Activated T-cell treated with anti-CD3 and anti-CD28 coated beads, Interleukin-2, amount 50 U/mL, for 4 hours (primary cell): ENCODE measurements around the gene PITPNM1. TPM values are rescaled to one million over a fixed set of nuclear protein-coding genes. Genes with fewer than 3 reads are reported as not detected.

Experiments used
- ATAC-seq, 2 donors: fragments of 200-7000 bp; cut with Tn5 transposase; one replicate each; pipeline ENCODE4 v1.10.0; 2021
- DNase-seq: peaks from one replicate; pipeline ENCODE4 v3.0.0-alpha.2; 2020
- H3K27me3 Mint-ChIP-seq: one replicate; pipeline ENCODE4 v1.8.0; 2021; ENCODE audit warnings: low read depth, mixed read lengths
- H3K36me3 Mint-ChIP-seq: one replicate; pipeline ENCODE4 v1.8.0; 2022; ENCODE audit warnings: mixed read lengths; ENCODE audit not compliant: insufficient read depth
- H3K4me1 Mint-ChIP-seq: one replicate; pipeline ENCODE4 v1.8.0; 2021; ENCODE audit warnings: low read depth, mixed read lengths
- H3K4me3 Mint-ChIP-seq: one replicate; pipeline ENCODE4 v1.8.0; 2021; ENCODE audit warnings: mild to moderate bottlenecking, moderate library complexity, mixed read lengths
- H3K9me3 Mint-ChIP-seq: one replicate; pipeline ENCODE4 v1.8.0; 2021; ENCODE audit warnings: mixed read lengths
- total RNA-seq, 3 donors: library from RNA; stranded (reverse); gene quantifications; one replicate each; pipeline ENCODE4 v1.2.1, GENCODE V29; 2021

The PITPNM1 gene
- total RNA-seq, 3 donors from 2014 or later: 88.8 to 118 (median 96.4) TPM

DNA sequence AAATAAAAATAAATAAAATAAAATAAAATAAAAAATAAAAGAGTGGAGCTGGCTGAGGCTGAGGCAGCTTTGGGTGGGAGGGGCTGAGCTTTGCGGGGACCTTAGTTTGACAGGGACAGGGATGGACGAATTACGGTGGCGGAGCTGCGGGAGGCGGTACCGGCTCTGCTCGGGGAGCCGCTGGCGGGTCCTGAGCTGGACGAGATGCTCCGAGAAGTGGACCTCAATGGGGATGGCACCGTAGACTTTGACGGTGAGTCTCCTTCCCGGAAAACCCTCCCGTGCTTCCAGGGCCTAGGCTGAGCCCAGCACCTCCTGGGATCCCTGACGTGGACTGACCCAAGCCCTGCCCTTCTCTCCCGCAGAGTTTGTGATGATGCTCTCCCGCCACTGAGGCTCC is 46.9 kb downstream of the PITPNM1 start:
- DNase-seq: no peak
- Mint-ChIP-seq H3K36me3 (no peaks in the 10 kb centered on the region), H3K4me1 (peaks cover 3% of the 10 kb centered on the region), H3K4me3 (no peak overlapping the region), H3K27me3 (no peaks in the 10 kb centered on the region), H3K9me3 (no peaks in the 10 kb centered on the region)
- no peak for ATAC-seq

- no peaks in the 10 kb centered on the region for H3K36me3 Mint-ChIP-seq
- ATAC-seq (no peak), DNase-seq (no peak)
- H3K4me1 Mint-ChIP-seq: peaks cover 3% of the 10 kb centered on the region
- H3K27me3 Mint-ChIP-seq: no peaks in the 10 kb centered on the region
- H3K9me3 Mint-ChIP-seq: no peaks in the 10 kb centered on the region
- no peak overlapping the region for H3K4me3 Mint-ChIP-seq
Measured at GRCh38 chr11:67457453-67457852, 47.7 kb downstream of the PITPNM1 start.

GRCh38 chr11:67456068-67456705 is 49.0 kb downstream of the PITPNM1 start:
- peaks cover 6% of the 10 kb centered on the region for H3K4me1 Mint-ChIP-seq
- DNase-seq (no peak), ATAC-seq (no peak)
- H3K9me3 Mint-ChIP-seq: no peaks in the 10 kb centered on the region
- H3K36me3 Mint-ChIP-seq: no peaks in the 10 kb centered on the region
- H3K27me3 Mint-ChIP-seq: no peaks in the 10 kb centered on the region
- no peak overlapping the region for H3K4me3 Mint-ChIP-seq

GRCh38 chr11:67455054-67455453 is 50.1 kb downstream of the PITPNM1 start, which contains the start of gene CABP4:
TSS of gene CABP4 (plus strand) at chr11:67455354. CDS start at chr11:67455424, 70 bp downstream.
- ATAC-seq: no peak
- no peak for DNase-seq

GRCh38 chr11:67453816-67454732 is 51.1 kb downstream of the PITPNM1 start:
- peaks cover 7% of the 10 kb centered on the region for H3K4me1 Mint-ChIP-seq
- ATAC-seq (no peak), DNase-seq (no peak)
- H3K36me3 Mint-ChIP-seq: no peaks in the 10 kb centered on the region
- no peaks in the 10 kb centered on the region for H3K27me3 Mint-ChIP-seq
- H3K9me3 Mint-ChIP-seq: no peaks in the 10 kb centered on the region
- H3K4me3 Mint-ChIP-seq: no peak overlapping the region

More at GRCh38 chr11:67455054-67455453, 50.1 kb downstream of the PITPNM1 start, which contains the start of gene CABP4:
- Mint-ChIP-seq H3K27me3 (no peaks in the 10 kb centered on the region), H3K4me3 (no peak within 1 kb of the TSS), H3K9me3 (no peaks in the 10 kb centered on the region), H3K36me3 (no peaks in the 10 kb centered on the region), H3K4me1 (peaks cover 6% of the 10 kb centered on the region)

GRCh38 chr11:67452141-67452952 is 52.8 kb downstream of the PITPNM1 start, which contains the start of gene GPR152:
TSS of gene GPR152 (minus strand) at chr11:67452729. CDS start at chr11:67452724, 5 bp downstream.
- Mint-ChIP-seq H3K9me3 (no peaks in the 10 kb centered on the region), H3K4me1 (peaks cover 20% of the 10 kb centered on the region), H3K36me3 (no peaks in the 10 kb centered on the region), H3K4me3 (no peak within 1 kb of the TSS), H3K27me3 (no peaks in the 10 kb centered on the region)
- ATAC-seq (no peak), DNase-seq (no peak)

DNA sequence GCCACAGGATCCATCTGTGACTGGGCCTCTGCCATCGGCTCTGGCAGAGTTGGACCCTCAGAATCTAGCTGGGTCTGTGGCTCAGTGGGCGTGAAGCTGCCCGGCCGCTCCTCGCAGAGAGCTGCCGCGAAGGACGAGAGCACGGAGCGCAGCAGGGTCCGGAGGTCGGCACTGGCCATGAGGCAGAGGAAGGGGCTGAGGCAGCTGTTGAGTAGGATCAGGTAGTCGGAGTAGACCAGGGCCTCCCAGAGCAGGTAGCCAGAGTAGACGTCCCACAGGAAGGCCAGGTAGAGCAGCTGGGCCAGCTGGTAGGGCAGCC is 53.5 kb downstream of the PITPNM1 start:
- no peaks in the 10 kb centered on the region for H3K36me3 Mint-ChIP-seq
- no peaks in the 10 kb centered on the region for H3K27me3 Mint-ChIP-seq
- DNase-seq (no peak), ATAC-seq (no peak)
- H3K9me3 Mint-ChIP-seq: no peaks in the 10 kb centered on the region
- H3K4me3 Mint-ChIP-seq: no peak overlapping the region
- H3K4me1 Mint-ChIP-seq: peaks cover 27% of the 10 kb centered on the region

DNA sequence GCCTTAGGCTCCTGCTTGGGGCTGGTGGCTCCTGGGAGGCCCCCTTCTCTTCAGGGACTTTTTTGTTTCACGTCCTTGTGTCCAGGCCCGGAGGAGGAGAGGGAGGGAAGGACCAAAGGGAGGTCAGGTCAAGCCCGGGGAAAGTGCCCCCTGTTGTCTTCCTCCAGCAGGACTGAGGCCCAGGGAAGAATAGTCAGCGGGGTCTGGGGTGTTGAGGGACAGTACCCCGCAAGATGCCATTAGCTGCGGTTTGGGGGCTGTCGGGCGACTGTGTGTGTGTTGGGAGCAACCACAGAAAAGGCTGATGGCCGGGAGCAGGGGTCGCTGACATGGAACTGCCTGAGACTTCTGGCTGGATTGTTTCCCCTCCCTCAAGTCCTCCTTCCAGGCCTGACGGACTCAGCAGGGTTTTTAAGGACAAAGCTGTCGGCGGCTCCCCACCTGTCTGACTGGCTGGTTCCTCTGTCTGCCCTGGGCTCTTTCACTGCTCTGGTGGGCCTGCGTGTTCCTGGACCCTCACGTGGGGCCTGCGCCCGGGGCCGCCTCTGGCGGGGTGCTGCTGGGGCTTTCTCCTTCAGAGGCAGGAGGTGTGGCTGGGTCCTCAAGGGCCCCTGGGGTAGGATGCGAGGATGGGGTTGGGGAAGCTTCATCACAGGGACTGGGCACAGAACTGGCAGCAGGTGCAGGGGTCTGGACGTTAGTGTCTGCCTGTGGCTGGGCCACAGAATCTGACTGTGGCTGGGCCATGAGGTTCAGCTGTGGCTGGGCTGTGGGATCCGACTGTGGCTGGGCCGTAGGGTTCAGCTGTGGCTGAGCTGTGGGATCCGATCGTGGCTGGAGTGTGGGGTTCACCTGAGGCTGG is 54.1 kb downstream of the PITPNM1 start:
- no peaks in the 10 kb centered on the region for H3K36me3 Mint-ChIP-seq
- H3K4me3 Mint-ChIP-seq: no peak overlapping the region
- DNase-seq (no peak), ATAC-seq (no peak)
- H3K27me3 Mint-ChIP-seq: no peaks in the 10 kb centered on the region
- H3K4me1 Mint-ChIP-seq: peaks cover 32% of the 10 kb centered on the region
- H3K9me3 Mint-ChIP-seq: no peaks in the 10 kb centered on the region

DNA sequence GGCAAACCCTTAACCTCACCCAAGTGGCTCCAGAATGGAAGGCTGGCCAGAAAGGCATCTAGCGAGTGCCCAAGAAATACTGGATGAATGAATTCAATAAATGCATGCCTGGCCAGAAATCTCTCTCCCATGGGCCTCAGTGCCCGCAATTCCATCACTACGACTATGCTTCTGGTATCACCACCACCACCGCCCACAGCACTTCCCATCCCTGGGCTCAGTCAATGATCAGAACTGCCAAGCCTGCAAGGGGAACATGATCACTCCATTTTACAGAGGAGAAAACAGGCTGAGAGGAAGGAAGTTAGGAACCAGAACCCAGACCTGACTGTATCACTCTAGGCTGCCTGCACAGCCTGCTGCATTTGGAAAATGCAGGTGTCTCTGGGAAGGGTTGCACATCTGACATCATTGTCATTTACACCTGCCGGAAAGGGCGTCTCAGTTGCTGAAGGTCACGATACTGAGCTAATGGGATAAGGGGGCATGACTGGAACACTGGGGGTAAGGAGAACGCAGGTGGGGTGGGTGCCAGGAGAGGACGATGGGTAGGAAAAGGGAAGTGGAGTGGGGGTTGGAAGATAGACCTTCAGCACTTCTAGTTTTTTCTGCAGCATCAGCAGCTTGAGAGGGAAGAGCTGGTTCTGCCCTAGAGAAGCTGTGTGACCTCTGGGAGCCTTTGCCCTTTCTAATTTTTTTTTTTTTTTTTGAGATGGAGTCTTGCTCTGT is 55.9 kb downstream of the PITPNM1 start:
- ATAC-seq (no peak), DNase-seq (no peak)
- H3K9me3 Mint-ChIP-seq: no peaks in the 10 kb centered on the region
- H3K36me3 Mint-ChIP-seq: no peaks in the 10 kb centered on the region
- H3K27me3 Mint-ChIP-seq: no peaks in the 10 kb centered on the region
- H3K4me3 Mint-ChIP-seq: no peak overlapping the region
- peaks cover 49% of the 10 kb centered on the region for H3K4me1 Mint-ChIP-seq

DNA sequence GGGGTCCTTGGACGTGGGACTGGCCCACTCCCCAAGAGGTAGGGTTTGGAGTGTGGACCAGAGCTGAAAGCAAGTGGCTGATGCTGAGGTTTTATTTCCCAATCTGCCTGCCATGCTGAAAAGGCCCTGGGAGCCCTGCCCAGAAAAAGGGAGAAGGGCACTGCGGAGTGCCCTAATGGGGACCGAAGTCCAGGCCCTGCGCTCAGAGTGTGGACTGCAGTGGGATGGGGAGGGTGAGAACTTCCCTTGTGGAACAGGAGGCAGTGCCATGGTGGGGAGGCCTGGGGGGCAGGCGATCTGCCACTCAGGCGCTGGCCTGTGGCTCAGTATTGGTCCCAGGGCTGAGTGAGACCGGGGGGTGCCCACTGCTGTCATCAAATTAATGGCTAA is 56.9 kb downstream of the PITPNM1 start:
- H3K4me1 Mint-ChIP-seq: peaks cover 54% of the 10 kb centered on the region
- ATAC-seq (no peak), DNase-seq (no peak)
- H3K27me3 Mint-ChIP-seq: no peaks in the 10 kb centered on the region
- H3K9me3 Mint-ChIP-seq: no peaks in the 10 kb centered on the region
- no peak overlapping the region for H3K4me3 Mint-ChIP-seq
- H3K36me3 Mint-ChIP-seq: no peaks in the 10 kb centered on the region

DNA sequence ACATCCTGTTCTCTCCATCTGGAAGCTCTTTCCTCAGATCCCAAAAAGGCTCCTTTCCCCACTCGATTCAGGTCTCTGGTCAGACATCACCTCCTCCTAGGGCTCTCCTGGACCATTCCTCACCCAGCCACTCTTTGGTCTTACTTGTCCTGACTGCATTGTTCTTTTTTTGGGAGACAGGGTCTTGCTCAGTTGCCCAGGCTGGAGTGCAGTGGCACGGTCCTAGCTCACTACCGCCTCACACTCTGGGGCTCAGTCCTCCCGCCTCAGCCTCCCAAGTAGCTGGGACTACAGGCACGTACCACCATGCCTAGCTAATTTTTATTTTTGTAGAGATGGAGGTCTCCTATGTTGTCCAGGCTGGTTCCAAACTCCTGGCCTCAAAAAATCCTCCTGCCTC is 59.6 kb downstream of the PITPNM1 start:
- Mint-ChIP-seq H3K9me3 (no peaks in the 10 kb centered on the region), H3K27me3 (no peaks in the 10 kb centered on the region), H3K4me3 (peak overlapping the region; percentile 13), H3K4me1 (peaks cover 70% of the 10 kb centered on the region), H3K36me3 (no peaks in the 10 kb centered on the region)
- DNase-seq: no peak
- no peak for ATAC-seq

DNA sequence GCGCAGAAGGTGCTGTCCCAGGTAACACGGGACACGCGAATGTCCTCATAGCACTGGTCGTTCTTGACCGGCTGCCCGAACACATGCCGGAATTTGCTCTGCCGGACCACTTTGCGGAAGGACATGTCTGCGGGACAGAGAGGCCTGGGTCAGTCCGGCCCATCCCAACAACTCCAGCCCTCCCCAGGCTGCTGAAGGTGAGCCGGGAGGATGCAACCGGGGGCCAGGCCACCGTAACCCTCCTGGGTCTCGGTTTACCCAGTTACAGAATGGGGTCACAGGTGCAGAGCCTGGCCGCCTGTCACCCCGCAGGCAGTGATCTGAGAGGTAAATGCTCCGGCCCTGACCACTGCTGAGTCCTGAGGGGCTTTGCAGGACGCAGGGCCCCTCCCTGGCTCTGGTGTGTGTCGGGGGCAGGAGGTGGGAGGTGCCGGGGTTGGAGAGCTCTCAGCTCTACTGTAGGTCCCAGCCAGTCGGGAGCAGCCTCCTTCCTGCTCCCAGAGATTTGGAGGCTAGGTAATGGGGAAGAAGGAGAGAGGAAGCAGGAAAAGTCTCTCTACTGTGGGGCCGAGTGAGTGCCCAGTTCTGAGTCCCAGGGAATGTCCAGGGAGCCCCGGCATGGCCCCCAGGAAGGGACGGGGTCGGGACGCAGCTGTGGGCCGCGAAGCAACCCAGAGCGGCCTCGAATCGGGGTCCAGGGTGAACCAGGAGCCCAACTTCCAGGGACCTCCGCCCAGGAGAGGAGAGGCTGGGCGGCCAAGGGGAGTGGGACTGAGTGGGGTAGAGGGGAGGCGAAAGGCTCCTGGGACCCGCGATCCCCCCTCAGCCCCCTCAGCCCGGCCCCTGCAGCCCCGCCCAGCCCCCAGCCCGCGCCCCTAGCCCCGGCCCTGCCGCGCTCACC is 62.4 kb downstream of the PITPNM1 start:
- DNase-seq (no peak), ATAC-seq (no peak)
- peaks cover 76% of the 10 kb centered on the region for H3K4me1 Mint-ChIP-seq
- no peaks in the 10 kb centered on the region for H3K27me3 Mint-ChIP-seq
- peak overlapping the region; percentile 74 for H3K4me3 Mint-ChIP-seq
- no peaks in the 10 kb centered on the region for H3K9me3 Mint-ChIP-seq
- H3K36me3 Mint-ChIP-seq: no peaks in the 10 kb centered on the region
